Activated T-helper 17 cell treated with anti-CD3 and anti-CD28 coated beads, Interleukin-2, amount 50 U/mL, for 72 hours (primary cell): Measurements from ENCODE around the gene PPM1D. TPM values are rescaled to one million over a fixed set of nuclear protein-coding genes. Genes with fewer than 3 reads are reported as not detected.

ENCODE experiments used
- ATAC-seq: fragments of 150-1000 bp; cut with Tn5 transposase; replicated peaks from 2 replicates; pipeline ENCODE4 v1.10.0; 2021; ENCODE audit warnings: mild to moderate bottlenecking, moderate library complexity
- H3K27ac Mint-ChIP-seq: one replicate; pipeline ENCODE4 v1.8.0; 2022; ENCODE audit warnings: mixed read lengths
- H3K27me3 Mint-ChIP-seq: one replicate; pipeline ENCODE4 v1.8.0; 2022; ENCODE audit warnings: mixed read lengths
- H3K36me3 Mint-ChIP-seq: one replicate; pipeline ENCODE4 v1.8.0; 2022; ENCODE audit warnings: low read depth, mild to moderate bottlenecking, mixed read lengths
- H3K4me1 Mint-ChIP-seq: one replicate; pipeline ENCODE4 v1.8.0; 2022; ENCODE audit warnings: mixed read lengths
- H3K4me3 Mint-ChIP-seq: one replicate; pipeline ENCODE4 v1.8.0; 2022; ENCODE audit warnings: mild to moderate bottlenecking, mixed read lengths
- H3K9me3 Mint-ChIP-seq: one replicate; pipeline ENCODE4 v1.8.0; 2022; ENCODE audit warnings: mixed read lengths
- total RNA-seq, 2 donors: library from RNA; stranded (reverse); gene quantifications; one replicate each; pipeline ENCODE4 v1.2.3, GENCODE V29; 2022

The PPM1D gene
- total RNA-seq, 2 donors from 2014 or later: 10.8 to 17.1 TPM

DNA sequence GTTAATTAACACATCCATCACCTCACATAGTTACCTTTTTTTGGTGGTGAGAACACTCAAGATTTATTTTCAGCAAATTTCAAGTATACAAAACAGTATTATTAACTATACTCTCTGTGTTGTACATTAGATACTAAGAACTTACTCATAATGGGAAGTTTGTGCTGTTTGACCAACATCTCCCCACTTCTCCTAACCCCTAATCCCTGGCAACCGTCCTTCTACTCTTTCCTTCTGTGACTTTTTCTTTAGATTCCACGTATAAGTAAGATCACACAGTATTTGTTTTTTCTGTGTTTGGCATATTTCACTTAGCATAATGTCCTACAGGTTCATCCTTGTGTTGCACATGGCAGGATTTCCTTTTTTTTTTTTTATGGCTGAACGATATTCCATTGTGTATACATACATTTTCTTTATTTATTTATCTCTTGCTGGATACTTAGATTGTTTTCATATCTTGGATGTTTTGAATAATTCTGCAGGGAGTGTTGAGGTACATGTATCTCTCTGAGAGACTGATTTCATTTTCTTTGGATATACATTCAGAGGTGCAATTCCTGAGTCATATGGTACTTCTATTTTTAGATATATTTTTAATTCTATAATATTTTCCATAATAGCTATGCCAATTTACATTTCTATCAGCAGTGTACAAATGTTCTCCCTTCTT lies 19.0 kb downstream of the PPM1D start:
- Mint-ChIP-seq H3K9me3 (no peaks in the 10 kb centered on the region), H3K27me3 (no peaks in the 10 kb centered on the region), H3K27ac (peak overlapping the region; percentile 49), H3K4me3 (no peak overlapping the region), H3K4me1 (peaks cover 12% of the 10 kb centered on the region), H3K36me3 (peaks cover 23% of the 10 kb centered on the region)
- no peak for ATAC-seq

- Mint-ChIP-seq H3K36me3 (peaks cover 28% of the 10 kb centered on the region), H3K4me3 (no peak overlapping the region), H3K27me3 (no peaks in the 10 kb centered on the region), H3K4me1 (peaks cover 10% of the 10 kb centered on the region), H3K27ac (no peak overlapping the region), H3K9me3 (no peaks in the 10 kb centered on the region)
- ATAC-seq: peak; percentile 31
Observed at GRCh38 chr17:60622961-60623360, 23.0 kb downstream of the PPM1D start.

DNA sequence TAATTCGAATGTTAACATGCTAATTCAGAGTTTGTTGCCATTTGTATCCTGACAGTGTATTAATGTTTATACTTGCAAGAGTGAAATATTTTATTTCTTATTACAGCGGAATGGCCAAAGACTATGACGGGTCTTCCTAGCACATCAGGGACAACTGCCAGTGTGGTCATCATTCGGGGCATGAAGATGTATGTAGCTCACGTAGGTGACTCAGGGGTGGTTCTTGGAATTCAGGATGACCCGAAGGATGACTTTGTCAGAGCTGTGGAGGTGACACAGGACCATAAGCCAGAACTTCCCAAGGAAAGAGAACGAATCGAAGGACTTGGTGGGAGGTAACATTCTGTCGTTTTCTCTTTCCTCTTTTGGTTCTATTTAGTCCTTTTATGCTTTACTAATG lies 23.4 kb downstream of the PPM1D start:
- Mint-ChIP-seq H3K9me3 (no peaks in the 10 kb centered on the region), H3K36me3 (peaks cover 30% of the 10 kb centered on the region), H3K27ac (no peak overlapping the region), H3K4me3 (no peak overlapping the region), H3K4me1 (peaks cover 8% of the 10 kb centered on the region), H3K27me3 (no peaks in the 10 kb centered on the region)
- no peak for ATAC-seq

- no peak for ATAC-seq
- Mint-ChIP-seq H3K4me1 (no peaks in the 10 kb centered on the region), H3K27ac (no peak overlapping the region), H3K36me3 (peaks cover 22% of the 10 kb centered on the region), H3K4me3 (no peak overlapping the region), H3K27me3 (no peaks in the 10 kb centered on the region), H3K9me3 (no peaks in the 10 kb centered on the region)
Observed at GRCh38 chr17:60627124-60627523, 27.1 kb downstream of the PPM1D start.

GRCh38 chr17:60628252-60628889 lies 28.4 kb downstream of the PPM1D start:
- H3K27ac Mint-ChIP-seq: no peak overlapping the region
- no peaks in the 10 kb centered on the region for H3K9me3 Mint-ChIP-seq
- ATAC-seq: no peak

DNA sequence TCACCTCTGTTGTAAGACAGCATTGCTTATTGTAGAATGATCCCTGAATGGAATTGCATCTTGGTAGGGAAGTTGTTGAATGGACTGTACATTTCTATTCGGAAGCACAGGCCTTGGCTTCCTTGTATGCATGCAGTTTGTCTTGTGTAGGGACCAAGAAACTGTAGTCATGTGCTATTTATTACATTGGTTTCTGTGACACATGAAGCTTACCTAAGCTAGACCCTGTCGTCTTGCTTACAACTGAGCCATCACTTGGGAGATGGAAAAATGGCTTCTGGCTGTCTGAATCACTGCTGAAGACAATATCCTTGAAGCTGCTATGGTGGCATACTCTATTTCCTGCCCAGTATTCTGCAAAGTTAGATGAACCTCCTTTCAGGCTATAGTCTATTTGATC lies 29.1 kb downstream of the PPM1D start:
- H3K36me3 Mint-ChIP-seq: peaks cover 22% of the 10 kb centered on the region
- H3K4me1 Mint-ChIP-seq: no peaks in the 10 kb centered on the region
- no peak overlapping the region for H3K27ac Mint-ChIP-seq
- H3K27me3 Mint-ChIP-seq: no peaks in the 10 kb centered on the region
- ATAC-seq: no peak
- no peaks in the 10 kb centered on the region for H3K9me3 Mint-ChIP-seq
- H3K4me3 Mint-ChIP-seq: no peak overlapping the region

More at GRCh38 chr17:60628252-60628889, 28.4 kb downstream of the PPM1D start:
- Mint-ChIP-seq H3K27me3 (no peaks in the 10 kb centered on the region), H3K4me3 (no peak overlapping the region), H3K4me1 (no peaks in the 10 kb centered on the region), H3K36me3 (peaks cover 21% of the 10 kb centered on the region)

DNA sequence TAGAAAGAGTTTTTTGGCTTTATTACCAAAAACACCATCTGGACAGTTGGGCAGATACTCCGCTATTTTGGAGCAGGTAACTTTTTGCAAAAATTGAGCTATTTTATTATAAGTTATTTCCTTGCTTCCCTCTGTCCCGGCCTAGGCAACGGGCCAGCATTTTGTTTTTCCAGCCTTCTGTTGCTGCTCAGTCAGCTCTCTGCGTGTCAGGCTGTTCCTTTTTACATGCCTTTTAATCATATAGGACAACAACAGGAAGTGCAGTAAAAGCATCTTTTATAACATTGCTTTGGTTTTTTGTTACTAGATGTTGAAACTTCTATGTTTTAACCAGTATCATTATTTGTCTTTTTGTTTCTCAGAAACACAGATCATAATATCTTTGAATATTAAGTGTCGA lies 30.4 kb downstream of the PPM1D start:
- Mint-ChIP-seq H3K36me3 (peaks cover 21% of the 10 kb centered on the region), H3K4me1 (no peaks in the 10 kb centered on the region), H3K9me3 (no peaks in the 10 kb centered on the region), H3K4me3 (no peak overlapping the region), H3K27ac (peak overlapping the region; percentile 52), H3K27me3 (no peaks in the 10 kb centered on the region)
- no peak for ATAC-seq

DNA sequence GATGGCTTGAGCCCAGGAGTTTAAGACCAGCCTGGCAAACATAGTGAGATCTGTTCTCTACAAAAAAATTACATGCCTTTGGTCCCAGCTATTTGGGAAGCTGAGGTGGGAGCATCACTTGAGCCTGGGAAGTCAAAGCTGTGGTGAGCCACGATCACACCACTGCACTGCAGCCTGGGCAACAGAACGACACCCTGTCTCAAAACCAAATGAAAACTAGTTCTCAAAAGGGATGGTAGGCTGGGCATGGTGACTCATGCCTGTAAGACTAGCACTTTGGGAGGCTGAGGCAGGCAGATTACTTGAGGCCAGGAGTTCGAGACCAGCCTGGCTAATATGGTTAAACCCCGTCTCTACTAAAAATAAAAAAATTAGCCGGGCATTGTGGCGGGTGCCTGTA lies 31.1 kb downstream of the PPM1D start:
- Mint-ChIP-seq H3K27ac (peak overlapping the region; percentile 52), H3K4me3 (no peak overlapping the region), H3K36me3 (peaks cover 23% of the 10 kb centered on the region), H3K27me3 (no peaks in the 10 kb centered on the region), H3K9me3 (no peaks in the 10 kb centered on the region), H3K4me1 (no peaks in the 10 kb centered on the region)
- no peak for ATAC-seq

DNA sequence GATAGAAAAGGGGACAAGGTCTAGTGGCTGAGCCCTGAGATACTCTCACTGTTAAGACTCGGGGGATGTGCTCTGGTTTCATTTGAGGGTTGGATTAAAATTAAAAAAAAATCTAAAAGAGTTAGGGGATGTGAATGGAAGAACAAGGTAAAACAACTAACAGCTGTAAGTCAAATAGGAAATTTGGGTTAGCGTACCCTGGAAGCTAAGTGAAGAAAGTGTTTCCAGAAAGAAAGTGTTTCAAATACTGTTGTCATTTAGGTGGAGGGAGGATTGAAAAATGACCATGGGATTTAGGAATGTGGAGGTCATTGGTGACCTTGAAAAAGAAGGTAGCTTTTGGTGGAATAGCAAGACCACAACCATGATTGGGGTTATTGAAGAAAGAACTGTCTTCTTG lies 37.7 kb downstream of the PPM1D start:
- H3K27ac Mint-ChIP-seq: no peak overlapping the region
- no peak for ATAC-seq

DNA sequence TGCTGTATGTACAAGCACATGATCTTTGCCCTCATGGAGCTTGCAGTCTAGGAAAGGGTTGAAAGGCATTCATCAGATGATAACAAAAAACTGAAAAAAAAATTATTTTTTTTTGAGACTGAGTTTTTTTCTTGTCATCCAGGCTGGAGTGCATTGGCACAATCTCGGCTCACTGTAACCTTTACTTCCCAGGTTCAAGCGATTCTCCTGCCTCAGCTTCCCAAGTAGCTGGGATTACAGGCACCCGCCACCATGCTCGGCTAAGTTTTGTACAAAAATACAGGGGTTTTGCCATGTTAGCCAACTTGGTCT lies 39.0 kb downstream of the PPM1D start:
- H3K4me3 Mint-ChIP-seq: no peak overlapping the region
- H3K27me3 Mint-ChIP-seq: no peaks in the 10 kb centered on the region
- no peaks in the 10 kb centered on the region for H3K9me3 Mint-ChIP-seq
- no peak for ATAC-seq
- peaks cover 59% of the 10 kb centered on the region for H3K36me3 Mint-ChIP-seq
- H3K4me1 Mint-ChIP-seq: peaks cover 8% of the 10 kb centered on the region
- H3K27ac Mint-ChIP-seq: no peak overlapping the region

More for the DNA sequence above, 37.7 kb downstream of the PPM1D start:
- H3K9me3 Mint-ChIP-seq: no peaks in the 10 kb centered on the region
- H3K27me3 Mint-ChIP-seq: no peaks in the 10 kb centered on the region
- H3K4me1 Mint-ChIP-seq: peaks cover 8% of the 10 kb centered on the region
- H3K4me3 Mint-ChIP-seq: no peak overlapping the region
- H3K36me3 Mint-ChIP-seq: peaks cover 57% of the 10 kb centered on the region

GRCh38 chr17:60640503-60640902 lies 40.5 kb downstream of the PPM1D start:
- Mint-ChIP-seq H3K27ac (no peak overlapping the region), H3K36me3 (peaks cover 58% of the 10 kb centered on the region), H3K9me3 (no peaks in the 10 kb centered on the region), H3K4me1 (peaks cover 8% of the 10 kb centered on the region), H3K4me3 (no peak overlapping the region), H3K27me3 (no peaks in the 10 kb centered on the region)
- no peak for ATAC-seq

DNA sequence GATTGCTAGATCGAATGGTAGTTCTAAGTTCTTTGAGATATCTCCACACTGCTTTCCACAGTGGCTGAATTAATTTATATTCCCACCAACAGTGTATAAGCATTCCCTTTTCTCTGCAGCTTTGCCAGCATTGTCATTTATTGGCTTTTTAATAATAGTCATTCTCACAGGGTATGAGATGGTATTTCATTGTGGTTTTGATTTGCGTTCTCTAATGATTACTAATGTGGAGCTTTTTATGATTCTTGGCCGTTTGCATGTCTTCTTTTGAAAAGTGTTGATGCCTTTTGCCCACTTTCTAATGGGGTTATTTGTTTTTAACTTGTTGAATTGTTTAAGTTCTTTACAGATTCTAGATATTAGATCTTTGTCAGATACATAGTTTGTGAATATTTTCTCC lies 41.1 kb downstream of the PPM1D start:
- no peaks in the 10 kb centered on the region for H3K27me3 Mint-ChIP-seq
- H3K36me3 Mint-ChIP-seq: peaks cover 55% of the 10 kb centered on the region
- H3K4me3 Mint-ChIP-seq: no peak overlapping the region
- no peaks in the 10 kb centered on the region for H3K9me3 Mint-ChIP-seq
- no peak for ATAC-seq
- H3K27ac Mint-ChIP-seq: no peak overlapping the region
- H3K4me1 Mint-ChIP-seq: peaks cover 8% of the 10 kb centered on the region

- Mint-ChIP-seq H3K4me3 (no peak overlapping the region), H3K27ac (no peak overlapping the region), H3K36me3 (peaks cover 51% of the 10 kb centered on the region), H3K9me3 (no peaks in the 10 kb centered on the region), H3K4me1 (peaks cover 8% of the 10 kb centered on the region), H3K27me3 (no peaks in the 10 kb centered on the region)
- ATAC-seq: peak; percentile 72
Observed at GRCh38 chr17:60641810-60642220, 41.8 kb downstream of the PPM1D start.

DNA sequence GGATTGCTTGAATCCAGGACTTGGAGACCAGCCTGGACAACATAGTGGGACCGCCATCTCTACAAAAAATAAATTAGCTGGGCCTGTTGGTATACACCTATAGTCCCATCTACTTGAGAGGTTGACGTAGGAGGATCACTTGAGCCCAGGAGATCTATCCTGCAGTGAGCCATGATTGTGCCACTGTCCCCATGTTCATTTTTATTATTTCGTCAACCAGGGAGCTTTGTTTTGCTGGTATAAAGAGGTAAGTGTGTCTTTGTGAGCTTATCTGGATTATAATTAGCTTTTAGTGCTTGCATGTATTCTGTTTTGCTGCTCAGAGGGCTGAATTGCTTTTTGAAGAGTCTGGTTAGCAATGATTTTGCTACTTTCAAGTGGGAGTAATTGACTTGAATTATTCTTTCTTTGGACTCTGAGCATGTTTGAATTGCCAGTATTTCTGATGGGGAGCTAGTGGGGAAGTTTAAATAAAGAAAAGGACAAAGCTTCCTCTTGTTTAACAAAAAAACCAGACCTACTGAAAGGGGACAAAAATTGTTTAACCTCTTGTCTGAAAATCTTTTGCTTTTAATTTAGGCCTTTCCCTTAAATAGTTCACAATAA lies 46.0 kb downstream of the PPM1D start:
- Mint-ChIP-seq H3K27me3 (no peaks in the 10 kb centered on the region), H3K4me1 (peaks cover 11% of the 10 kb centered on the region), H3K36me3 (peaks cover 54% of the 10 kb centered on the region), H3K27ac (no peak overlapping the region), H3K9me3 (no peaks in the 10 kb centered on the region), H3K4me3 (no peak overlapping the region)
- no peak for ATAC-seq

- H3K36me3 Mint-ChIP-seq: peaks cover 59% of the 10 kb centered on the region
- no peaks in the 10 kb centered on the region for H3K9me3 Mint-ChIP-seq
- no peak for ATAC-seq
- H3K27me3 Mint-ChIP-seq: no peaks in the 10 kb centered on the region
- H3K27ac Mint-ChIP-seq: no peak overlapping the region
- no peak overlapping the region for H3K4me3 Mint-ChIP-seq
- H3K4me1 Mint-ChIP-seq: peaks cover 7% of the 10 kb centered on the region
Observed at GRCh38 chr17:60646701-60647100, 46.7 kb downstream of the PPM1D start.
